SK-N-SH treated with all-trans-retinoic acid at 6 μM for 48 hours (cell line): Measurements from ENCODE around the gene MFF.

Experiments
- ATAC-seq: fragments of 200-7000 bp; cut with Tn5 transposase; 3 replicates; pipeline ENCODE4 v1.9.1; 2020; ENCODE audit warnings: mild to moderate bottlenecking, moderate library complexity
- ARNTL ChIP-seq: fragments of 450-650 bp; formaldehyde crosslinking; IDR thresholded peaks from 2 replicates; pipeline ENCODE4 v1.5.0; 2020; ENCODE audit warnings: low read depth, mild to moderate bottlenecking, moderate library complexity, borderline replicate concordance
- CSDC2 ChIP-seq: fragments of 250-450 bp; sonication (Bioruptor Pico); IDR thresholded peaks from 2 replicates; pipeline ENCODE4 v1.5.0; 2020; ENCODE audit warnings: mild to moderate bottlenecking, moderate library complexity
- ESRRG ChIP-seq: fragments of 250-450 bp; sonication (Bioruptor Pico); IDR thresholded peaks from 2 replicates; pipeline ENCODE4 v1.6.1; 2021; ENCODE audit warnings: mild to moderate bottlenecking
- GLIS3 ChIP-seq: fragments of 250-450 bp; sonication (Bioruptor Pico); IDR thresholded peaks from 2 replicates; pipeline ENCODE4 v1.5.0; 2020; ENCODE audit warnings: mild to moderate bottlenecking, moderate library complexity
- ISL1 ChIP-seq: fragments of 250-450 bp; sonication (Bioruptor Pico); IDR thresholded peaks from 2 replicates; pipeline ENCODE4 v2.1.2; 2022; ENCODE audit warnings: mild to moderate bottlenecking, moderate library complexity
- OSR1 ChIP-seq: fragments of 250-450 bp; sonication (Bioruptor Pico); IDR thresholded peaks from 2 replicates; pipeline ENCODE4 v1.8.0; 2022; ENCODE audit warnings: moderate library complexity, mild to moderate bottlenecking, inconsistent platforms
- POU6F1 ChIP-seq: fragments of 250-450 bp; sonication (Bioruptor Pico); IDR thresholded peaks from 2 replicates; pipeline ENCODE4 v1.8.0; 2021; ENCODE audit warnings: low read depth, mild to moderate bottlenecking, moderate library complexity, borderline replicate concordance
- PPARA ChIP-seq: fragments of 250-450 bp; sonication (Bioruptor Pico); IDR thresholded peaks from 2 replicates; pipeline ENCODE4 v1.5.0; 2020; ENCODE audit warnings: mild to moderate bottlenecking, borderline replicate concordance
- RARB ChIP-seq: fragments of 250-450 bp; sonication (Bioruptor Pico); IDR thresholded peaks from 2 replicates; pipeline ENCODE4 v1.8.0; 2021; ENCODE audit warnings: mild to moderate bottlenecking, moderate library complexity
- SNAI2 ChIP-seq: fragments of 250-450 bp; sonication (Bioruptor Pico); IDR thresholded peaks from 2 replicates; pipeline ENCODE4 v1.5.0; 2020; ENCODE audit warnings: mild to moderate bottlenecking, moderate library complexity
- TCF4 ChIP-seq: fragments of 250-450 bp; sonication (Bioruptor Pico); IDR thresholded peaks from 2 replicates; pipeline ENCODE4 v1.8.0; 2021; ENCODE audit warnings: mild to moderate bottlenecking, moderate library complexity, borderline replicate concordance
- TOX ChIP-seq: fragments of 250-450 bp; sonication (Bioruptor Pico); IDR thresholded peaks from 2 replicates; pipeline ENCODE4 v1.8.0; 2021; ENCODE audit warnings: mild to moderate bottlenecking, moderate library complexity, borderline replicate concordance
- TSHZ2 ChIP-seq: fragments of 250-450 bp; sonication (Bioruptor Pico); IDR thresholded peaks from 2 replicates; pipeline ENCODE4 v1.5.0; 2020; ENCODE audit warnings: mild to moderate bottlenecking, moderate library complexity
- ZC3H10 ChIP-seq: fragments of 250-450 bp; sonication (Bioruptor Pico); IDR thresholded peaks from 2 replicates; pipeline ENCODE4 v1.5.1; 2021; ENCODE audit warnings: mild to moderate bottlenecking, moderate library complexity
- ZFP3 ChIP-seq: fragments of 250-450 bp; sonication (Bioruptor Pico); IDR thresholded peaks from 2 replicates; pipeline ENCODE4 v1.5.0; 2020; ENCODE audit warnings: mild to moderate bottlenecking, moderate library complexity
- ZFP30 ChIP-seq: fragments of 450-650 bp; formaldehyde crosslinking; IDR thresholded peaks from 2 replicates; pipeline ENCODE4 v1.5.0; 2022; ENCODE audit warnings: mild to moderate bottlenecking, moderate library complexity
- ZNF565 ChIP-seq: fragments of 450-650 bp; formaldehyde crosslinking; conservative IDR thresholded peaks from 2 replicates; pipeline ENCODE4 v1.5.0; 2020; ENCODE audit warnings: low read depth, mild to moderate bottlenecking, moderate library complexity
- ZNF70 ChIP-seq: fragments of 450-650 bp; formaldehyde crosslinking; IDR thresholded peaks from 2 replicates; pipeline ENCODE4 v1.5.0; 2020; ENCODE audit warnings: mild to moderate bottlenecking, moderate library complexity
- ZNF8 ChIP-seq: fragments of 450-650 bp; formaldehyde crosslinking; IDR thresholded peaks from 2 replicates; pipeline ENCODE4 v1.5.0; 2020; ENCODE audit warnings: mild to moderate bottlenecking, moderate library complexity
- TF ChIP-seq, protein P1 (sequence below): fragments of 250-450 bp; sonication (Bioruptor Pico); IDR thresholded peaks from 2 replicates; pipeline ENCODE4 v1.5.1; 2020; ENCODE audit warnings: low read depth, mild to moderate bottlenecking, moderate library complexity

Gene MFF

GRCh38 chr2:227287771-227288170 is 37.3 kb upstream of the MFF start:
- TF ChIP-seq ZNF565: no peak
- no peak for TF ChIP-seq ZFP30 (CRISPR knock-in tag)
- no peak for TF ChIP-seq RARB (CRISPR knock-in tag)
- TF ChIP-seq OSR1 (CRISPR knock-in tag): no peak
- no peak for TF ChIP-seq TSHZ2 (CRISPR knock-in tag)
- no peak for TF ChIP-seq POU6F1 (CRISPR knock-in tag)
- TF ChIP-seq ESRRG (CRISPR knock-in tag): no peak
- TF ChIP-seq ZC3H10 (CRISPR knock-in tag): no peak
- TF ChIP-seq ZFP3 (CRISPR knock-in tag): no peak
- no peak for TF ChIP-seq TOX (CRISPR knock-in tag)
- TF ChIP-seq TCF4: no peak
- no peak for TF ChIP-seq CSDC2 (CRISPR knock-in tag)
- no peak for TF ChIP-seq ARNTL
- no peak for TF ChIP-seq SNAI2 (CRISPR knock-in tag)
- no peak for TF ChIP-seq ISL1
- ATAC-seq: no peak

- ATAC-seq: no peak
- no peak for TF ChIP-seq PPARA
- TF ChIP-seq CSDC2 (CRISPR knock-in tag): no peak
- TF ChIP-seq ZNF565: no peak
- no peak for TF ChIP-seq OSR1 (CRISPR knock-in tag)
- no peak for TF ChIP-seq TCF4
- TF ChIP-seq, all 23 proteins: peak for 0
Measured at GRCh38 chr2:227292314-227292713, 32.7 kb upstream of the MFF start.

GRCh38 chr2:227293531-227293930 is 31.5 kb upstream of the MFF start:
- TF ChIP-seq TOX (CRISPR knock-in tag) (no peak), ZNF8 (CRISPR knock-in tag) (no peak), ZC3H10 (CRISPR knock-in tag) (no peak), SNAI2 (CRISPR knock-in tag) (no peak), OSR1 (CRISPR knock-in tag) (no peak), ZNF70 (CRISPR knock-in tag) (no peak), GLIS3 (CRISPR knock-in tag) (no peak)
- TF ChIP-seq, protein P1, sequence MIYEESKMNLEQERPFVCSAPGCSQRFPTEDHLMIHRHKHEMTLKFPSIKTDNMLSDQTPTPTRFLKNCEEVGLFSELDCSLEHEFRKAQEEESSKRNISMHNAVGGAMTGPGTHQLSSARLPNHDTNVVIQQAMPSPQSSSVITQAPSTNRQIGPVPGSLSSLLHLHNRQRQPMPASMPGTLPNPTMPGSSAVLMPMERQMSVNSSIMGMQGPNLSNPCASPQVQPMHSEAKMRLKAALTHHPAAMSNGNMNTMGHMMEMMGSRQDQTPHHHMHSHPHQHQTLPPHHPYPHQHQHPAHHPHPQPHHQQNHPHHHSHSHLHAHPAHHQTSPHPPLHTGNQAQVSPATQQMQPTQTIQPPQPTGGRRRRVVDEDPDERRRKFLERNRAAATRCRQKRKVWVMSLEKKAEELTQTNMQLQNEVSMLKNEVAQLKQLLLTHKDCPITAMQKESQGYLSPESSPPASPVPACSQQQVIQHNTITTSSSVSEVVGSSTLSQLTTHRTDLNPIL (CRISPR knock-in tag): no peak
- no peak for ATAC-seq

DNA sequence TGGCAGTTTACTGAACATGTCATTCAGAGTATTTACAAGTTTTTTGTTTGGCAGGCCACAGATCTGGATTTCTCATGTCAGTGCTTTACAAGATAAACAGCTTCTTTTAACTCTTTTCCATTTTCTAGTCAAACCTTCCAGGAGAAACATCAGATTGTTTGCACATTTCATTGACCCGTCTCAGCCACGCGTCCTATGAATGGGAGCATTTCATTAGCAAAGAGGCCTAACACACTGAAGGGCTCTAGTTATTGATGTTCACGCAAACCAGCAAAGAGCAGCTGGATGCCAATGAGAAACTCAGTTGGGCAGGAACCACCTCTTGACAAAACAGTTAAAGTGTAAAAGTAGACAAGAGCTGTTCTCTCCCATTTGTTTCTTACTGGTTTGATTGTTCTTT is 29.2 kb upstream of the MFF start:
- no peak for ATAC-seq

More for the DNA sequence above, 29.2 kb upstream of the MFF start:
- TF ChIP-seq ZNF8 (CRISPR knock-in tag) (no peak), ZNF70 (CRISPR knock-in tag) (no peak), SNAI2 (CRISPR knock-in tag) (no peak), POU6F1 (CRISPR knock-in tag) (no peak), ZC3H10 (CRISPR knock-in tag) (no peak), TSHZ2 (CRISPR knock-in tag) (no peak)
